8988T (cell line): ENCODE results near the gene COBL.
A peak's percentile ranks its signal among the peaks of the same experiment; 100 is the strongest.

Experiments
- DNase-seq: peaks from one replicate; pipeline ENCODE4 v3.0.0; 2011

The COBL gene

DNA sequence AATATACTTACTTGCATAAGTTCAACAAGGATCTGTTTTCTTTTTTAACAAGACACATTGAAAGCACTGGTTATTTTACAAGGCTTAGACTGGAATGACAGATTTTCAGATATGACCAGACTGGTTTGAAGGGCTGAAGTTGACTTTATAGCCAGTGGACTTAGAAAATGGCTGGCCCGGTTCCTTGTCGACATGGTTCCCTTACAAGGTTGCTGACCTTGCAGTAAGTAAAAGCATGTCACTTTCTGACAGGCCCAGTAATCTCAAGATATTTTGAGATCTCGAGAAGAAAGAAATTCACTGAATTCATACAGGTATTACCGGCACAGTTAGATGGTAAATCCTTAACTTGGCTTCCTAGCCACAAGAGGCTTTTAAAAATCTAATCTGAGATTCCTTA is 136.5 kb downstream of the COBL start:
- DNase-seq = no peak

DNA sequence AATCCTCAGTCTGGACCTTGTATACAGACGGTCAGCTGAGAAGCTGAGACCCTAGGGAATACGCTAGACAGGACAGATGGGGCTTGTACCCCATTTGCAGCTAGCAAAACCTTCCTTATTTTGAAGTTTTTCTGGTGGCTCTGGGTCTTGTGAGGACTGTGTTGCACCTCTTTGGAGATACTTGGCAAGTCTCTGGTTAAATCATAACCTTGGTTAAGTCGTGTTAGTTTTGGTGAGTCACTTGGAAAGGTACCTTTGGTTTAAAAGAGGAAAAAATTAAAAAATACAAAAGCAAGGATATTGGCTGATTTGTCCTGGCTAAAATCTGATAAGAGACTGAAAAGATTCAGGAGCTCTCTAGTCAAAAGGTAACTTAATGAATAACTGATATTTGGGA is 140.6 kb downstream of the COBL start:
- no peak for DNase-seq

DNA sequence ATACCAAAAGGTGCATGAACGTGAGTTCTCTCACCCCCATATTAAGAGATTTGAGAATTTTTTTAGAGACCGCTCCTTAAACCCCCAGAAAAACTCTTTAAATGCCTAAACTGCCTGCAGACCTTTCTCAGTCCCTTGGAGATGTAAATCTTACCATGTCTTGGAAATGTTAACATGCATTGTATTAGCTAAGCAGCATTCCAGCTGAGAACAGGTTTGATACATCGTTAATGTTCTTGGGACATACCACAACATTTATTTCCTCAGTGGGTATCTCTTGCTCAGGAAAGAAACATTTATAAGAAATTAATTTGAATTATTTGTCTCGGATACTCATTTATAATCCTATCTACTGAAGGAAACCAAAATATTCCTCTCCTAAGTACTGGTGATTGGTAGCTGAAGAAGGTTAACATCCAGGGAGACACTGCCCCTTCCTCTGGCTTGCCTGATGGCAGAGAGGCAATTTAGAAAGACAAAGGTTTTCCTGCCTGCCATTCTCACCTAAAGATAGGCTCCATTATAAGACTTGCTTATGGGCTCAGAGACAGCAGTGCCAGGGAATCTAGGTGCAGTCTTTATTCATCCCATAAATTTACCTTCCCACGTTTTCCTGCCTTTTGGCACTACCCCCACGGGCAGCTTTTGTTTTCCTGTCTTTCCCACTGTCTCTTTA is 141.2 kb downstream of the COBL start:
- DNase-seq = no peak

DNA sequence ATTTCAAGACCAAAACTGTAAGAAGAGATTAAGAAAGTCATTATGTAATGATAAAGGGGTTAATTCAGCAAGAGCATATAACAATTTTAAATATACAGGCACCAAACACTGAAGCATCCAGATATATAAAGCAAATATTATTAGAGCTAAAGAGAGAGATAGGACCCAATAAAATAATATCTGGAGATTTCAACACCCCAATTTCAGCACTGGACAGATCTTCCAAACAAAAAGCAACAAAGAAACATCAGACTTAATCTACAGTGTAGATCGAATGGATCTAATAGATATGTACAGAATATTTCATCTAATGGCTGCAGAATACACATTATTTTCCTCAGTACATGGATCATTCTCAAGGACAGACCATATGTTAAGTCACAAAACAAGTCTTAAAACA is 151.3 kb downstream of the COBL start:
- DNase-seq = no peak

DNA sequence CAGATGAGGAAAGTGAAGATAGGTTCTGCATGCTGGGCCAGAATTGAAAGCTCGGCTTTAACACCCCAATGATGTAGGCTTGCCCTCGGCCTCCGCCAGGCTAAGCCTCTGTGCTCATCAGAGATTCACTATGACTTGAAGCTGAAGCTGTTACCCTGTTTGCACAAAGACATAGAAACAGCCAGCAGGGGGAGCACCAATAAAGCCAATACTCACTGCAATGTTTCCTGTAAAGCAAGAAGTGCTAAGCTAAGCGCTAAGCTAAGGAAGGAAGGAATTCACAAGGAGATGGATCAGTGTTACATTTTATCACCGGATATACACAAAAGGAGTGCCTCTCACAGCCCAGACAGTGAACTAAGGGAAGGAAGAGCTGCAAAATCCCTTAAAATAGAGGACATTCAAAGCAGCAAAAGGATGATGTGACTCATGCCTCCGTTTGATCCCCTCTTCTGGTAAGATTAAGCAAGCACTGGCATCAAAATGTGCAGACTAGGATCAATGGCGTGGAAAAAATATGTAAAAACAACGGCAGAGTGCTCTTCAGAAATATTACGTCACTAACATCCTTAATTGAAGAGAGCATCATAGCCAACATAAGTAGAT is 153.8 kb downstream of the COBL start:
- DNase-seq = no peak

DNA sequence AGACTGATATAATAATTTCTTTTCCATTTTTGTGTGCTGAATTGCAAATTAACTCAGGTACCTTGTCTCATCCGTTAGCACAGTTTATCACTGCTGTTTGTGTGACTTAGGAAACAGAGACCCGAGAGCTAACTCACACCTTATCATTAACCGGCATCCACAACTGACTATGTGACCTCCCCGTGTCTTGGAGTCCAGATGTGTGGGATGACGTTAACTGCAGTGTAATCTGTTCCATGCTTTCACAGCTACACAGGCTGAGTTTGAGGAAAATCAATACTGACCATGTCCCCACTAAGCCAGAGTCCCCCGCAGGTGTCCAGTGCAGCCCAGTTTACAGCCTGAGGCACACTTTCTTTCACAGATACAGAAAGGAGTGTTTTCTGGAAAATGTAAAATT is 154.7 kb downstream of the COBL start:
- no peak for DNase-seq

DNA sequence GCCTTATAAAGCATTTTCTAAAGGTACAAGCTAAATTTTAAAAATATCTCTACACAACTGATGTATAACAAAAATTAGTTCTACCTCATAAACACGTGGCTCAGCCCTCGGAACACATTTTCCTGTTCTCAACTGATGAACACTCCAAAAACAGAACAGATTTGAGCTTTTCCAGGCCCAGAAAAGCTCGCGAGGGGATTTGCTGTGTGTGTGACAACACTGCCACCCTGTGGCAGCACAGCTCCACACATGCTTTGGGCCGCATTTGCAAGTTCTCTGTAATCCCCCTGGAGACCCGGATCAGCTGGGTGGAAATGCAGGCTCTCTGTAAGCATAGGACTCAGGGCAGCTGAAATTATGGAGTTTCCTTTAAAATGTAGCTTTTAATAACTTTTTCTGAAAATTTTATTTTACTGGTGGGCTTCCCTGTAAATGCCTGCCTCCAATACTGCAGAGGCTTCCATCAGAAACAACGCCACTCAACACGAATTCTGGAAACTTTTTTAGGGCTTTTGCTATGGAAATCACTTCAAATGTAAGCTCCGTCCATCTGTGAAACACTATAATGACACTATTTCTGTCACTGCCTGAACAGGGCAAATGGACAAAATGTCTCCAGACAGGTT is 155.5 kb downstream of the COBL start:
- peak; percentile 29 for DNase-seq

DNA sequence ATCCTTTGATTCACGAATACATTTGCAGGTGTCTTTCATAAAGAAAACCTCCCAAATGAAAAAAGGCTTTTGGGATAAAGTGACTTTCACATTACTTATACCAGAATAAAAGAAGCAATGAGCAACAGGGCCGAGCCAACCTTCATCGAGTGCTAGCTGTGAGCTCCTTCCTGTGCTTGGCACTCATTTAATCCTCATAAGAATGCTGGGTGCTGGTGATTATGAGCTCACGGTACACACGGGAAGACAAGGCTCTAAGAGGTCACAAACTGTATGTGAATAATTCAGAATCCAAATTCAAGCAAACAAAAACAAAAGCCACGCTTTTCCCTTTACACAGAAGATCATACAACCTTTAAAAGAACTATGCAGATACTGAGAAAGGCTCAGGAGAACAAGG is 156.2 kb downstream of the COBL start:
- DNase-seq = no peak

DNA sequence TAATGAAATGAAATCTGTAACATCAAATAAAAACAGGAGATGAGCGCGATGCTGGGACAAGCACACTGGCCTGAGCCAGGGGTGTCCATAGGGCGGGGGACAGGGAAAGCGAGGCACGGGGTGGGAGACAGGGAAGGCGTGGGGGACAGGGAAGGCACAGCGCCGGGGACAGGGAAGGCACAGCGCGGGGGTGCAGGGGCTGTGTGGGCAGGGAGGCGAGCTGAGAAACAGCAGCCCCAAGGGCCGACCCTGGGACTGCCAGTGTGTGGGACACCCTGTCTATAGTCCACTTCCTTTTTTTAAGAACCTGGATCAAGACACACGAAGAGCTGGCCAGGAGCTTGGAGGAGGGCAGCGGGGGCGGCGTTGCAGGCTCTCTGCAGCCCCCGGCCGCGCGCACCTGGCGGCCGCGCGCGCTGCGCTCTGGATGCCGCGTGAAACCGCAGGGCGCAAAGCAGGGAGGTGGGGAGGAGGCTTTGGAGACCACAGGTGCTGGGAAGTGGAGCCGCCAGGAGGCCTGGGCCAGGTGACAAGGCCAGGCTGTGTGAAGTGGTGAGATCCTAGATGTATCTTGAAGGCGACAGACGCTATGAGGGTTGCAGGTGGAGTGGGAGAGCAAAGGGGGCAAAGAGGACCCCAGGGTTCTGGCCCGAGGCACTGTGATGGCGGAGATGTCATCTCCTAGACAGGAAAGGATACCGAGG is 157.7 kb downstream of the COBL start:
- DNase-seq = no peak

DNA sequence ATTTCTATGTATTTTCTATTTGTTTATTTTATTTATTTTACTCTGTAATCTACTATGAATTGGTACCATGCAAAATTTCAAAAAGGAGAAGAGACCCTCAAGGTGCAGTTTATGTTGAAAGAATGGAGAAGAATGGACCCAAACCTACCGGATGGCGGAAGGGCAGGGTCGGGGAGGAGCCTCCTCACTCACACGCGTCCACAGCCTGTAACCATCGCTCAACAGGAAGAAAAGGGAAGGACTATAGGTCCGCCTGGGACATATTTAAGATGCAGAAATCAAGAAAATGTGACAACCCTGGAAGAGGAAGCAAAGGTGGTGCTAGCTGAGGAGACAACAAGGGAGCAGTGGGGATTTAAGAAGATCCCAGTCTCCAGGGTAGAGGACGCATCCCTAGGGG is 158.4 kb downstream of the COBL start:
- DNase-seq = no peak

DNA sequence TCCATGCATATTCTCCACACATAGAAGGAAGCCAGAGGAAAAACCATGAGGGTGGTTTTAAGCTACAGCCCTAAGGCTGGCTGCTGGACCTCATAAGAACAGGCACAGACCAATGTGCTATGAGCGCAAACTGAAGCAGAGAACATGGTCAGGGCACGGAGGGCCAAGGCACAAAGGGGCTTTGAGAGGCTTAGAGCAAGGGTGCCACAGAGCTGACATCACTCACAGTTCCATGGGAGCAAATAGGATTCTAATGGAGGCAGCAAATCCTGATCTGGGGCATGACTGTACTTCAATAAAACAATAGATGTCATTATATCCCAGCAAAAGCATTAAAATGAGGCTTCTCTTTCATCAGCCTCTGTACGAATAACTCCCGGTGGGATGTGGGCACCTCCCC is 162.4 kb downstream of the COBL start:
- DNase-seq = no peak

DNA sequence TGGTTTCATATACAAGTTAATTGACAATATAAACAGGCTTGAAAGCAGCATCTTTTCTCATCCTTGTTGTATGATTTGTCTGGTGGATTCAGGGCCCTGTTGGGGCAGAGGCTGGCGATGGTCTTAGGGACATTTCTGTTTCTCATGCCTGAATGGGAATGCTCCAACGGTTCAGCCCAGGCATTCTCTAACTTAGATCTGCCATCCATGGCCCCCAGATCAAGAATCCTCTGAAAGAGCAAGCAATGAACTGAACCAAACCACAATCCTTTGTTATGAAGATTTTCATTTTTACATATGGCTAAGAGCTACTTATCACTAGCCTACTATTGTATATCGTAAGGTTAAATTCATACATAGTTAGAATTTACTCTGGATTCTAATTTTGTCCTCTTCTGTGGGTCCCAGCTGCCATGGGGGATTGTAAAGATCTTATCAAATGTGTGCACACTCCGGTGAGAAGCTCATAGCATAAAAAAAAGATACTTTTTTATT is 163.9 kb downstream of the COBL start:
- no peak for DNase-seq

DNA sequence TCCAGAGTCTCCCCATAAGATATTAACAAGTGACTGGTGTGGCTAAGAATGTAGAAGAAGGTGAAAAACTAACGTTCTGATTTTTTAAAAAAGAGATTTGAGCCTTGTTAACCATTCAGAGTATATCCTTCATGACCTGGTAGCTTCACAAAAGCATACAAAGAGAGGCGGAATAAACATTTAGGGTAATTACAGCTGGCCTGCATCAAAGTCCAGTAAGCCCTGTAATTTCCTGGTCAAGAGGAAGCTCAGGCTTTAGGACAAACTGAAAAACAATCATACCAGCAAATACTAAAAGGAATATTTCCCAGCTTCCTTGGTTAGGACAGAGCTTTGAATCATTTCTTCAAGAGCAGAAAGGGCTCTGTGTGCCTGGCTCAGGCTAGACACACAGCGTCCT is 165.2 kb downstream of the COBL start:
- no peak for DNase-seq

DNA sequence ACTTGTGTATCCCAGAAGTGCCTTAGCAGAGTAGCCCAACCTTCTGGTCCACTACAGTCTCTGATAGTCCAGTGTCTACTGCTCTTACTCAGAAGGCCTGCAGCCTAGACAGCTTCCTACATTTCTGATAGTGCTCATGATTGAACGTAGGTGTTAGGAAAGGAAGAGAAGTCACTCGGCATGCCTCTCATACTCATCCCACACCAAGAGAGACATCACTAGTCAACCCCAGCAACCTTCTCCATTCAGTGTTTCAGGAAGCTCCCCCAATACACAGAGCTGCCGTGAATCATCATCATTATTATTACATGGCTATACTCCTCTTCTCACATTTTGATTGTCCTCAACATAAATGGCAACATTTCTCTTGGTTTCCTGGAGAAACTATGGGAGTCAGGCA is 166.4 kb downstream of the COBL start:
- no peak for DNase-seq

DNA sequence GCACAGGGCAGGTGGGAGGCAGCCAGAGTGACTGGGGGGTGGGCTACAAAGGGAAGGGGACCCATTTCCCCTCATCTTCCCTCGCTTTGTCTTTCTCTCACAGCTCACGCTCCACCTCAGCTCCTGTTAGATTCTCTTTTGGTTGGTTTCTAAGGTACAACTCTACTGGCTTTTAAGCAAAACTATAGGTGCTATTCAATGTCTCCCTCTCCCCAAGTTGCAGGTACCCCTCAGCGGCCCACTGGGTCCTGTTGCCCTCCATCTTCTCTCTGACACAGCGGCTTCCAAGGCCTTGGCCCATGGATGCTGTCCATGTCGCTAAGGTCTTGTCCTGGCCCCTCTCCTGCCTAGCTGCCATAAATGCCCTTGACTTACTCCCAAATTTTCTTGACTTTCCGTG is 168.4 kb downstream of the COBL start:
- no peak for DNase-seq

DNA sequence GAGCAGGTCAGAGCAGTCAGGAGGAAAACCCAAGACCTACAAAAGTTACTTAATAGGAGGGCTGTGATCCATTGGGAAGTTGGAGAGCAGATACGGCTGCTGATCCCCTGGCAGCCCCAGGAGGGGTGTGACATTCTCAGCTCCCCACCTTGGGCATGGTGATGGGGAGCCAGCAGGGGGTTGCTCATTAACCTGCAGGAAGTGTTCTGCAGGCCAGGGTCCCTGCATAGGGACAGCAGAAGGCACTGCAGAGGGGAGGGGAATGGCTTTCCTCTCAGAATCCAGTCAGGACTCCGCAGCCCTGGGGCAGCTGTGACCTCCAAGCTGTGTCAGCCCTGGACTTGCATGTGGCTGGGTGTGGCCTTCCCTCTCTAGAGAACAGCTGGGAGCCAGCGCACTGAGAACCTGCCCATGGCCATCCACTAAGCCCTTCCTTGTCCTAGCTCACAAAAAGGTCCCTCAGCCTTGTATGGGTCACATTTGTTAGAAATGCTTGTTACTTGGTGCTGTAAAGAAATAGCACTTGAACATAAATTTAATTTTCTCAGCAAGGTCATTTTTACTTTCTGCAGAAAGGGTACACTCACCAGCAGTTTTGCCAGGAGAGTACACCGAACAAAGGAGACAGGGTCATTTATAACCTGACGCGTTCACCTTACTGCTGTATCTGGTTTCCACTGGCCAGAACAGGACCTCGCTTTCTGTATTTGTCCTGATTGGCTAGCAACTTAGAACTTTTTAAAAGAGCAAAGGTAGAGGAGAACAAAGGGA is 169.6 kb downstream of the COBL start:
- DNase-seq = no peak

DNA sequence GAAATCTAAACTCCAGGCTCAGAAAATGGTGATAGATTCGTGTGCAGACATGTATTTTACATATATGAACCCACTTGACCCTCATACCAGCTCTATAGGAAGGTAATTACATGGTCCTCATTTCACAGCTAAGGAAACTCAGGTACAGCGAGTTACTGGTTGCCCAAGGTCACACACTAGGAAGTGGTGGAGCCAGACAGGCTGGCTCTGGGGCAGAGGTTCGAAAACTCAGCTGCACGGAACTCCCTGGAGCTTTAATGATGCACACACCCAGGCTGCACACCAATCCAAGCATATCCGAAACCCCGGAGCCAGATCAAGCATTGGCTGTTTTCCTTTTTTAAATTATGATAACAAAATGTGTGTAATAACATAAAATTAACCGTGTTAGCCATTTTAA is 172.4 kb downstream of the COBL start:
- no peak for DNase-seq

DNA sequence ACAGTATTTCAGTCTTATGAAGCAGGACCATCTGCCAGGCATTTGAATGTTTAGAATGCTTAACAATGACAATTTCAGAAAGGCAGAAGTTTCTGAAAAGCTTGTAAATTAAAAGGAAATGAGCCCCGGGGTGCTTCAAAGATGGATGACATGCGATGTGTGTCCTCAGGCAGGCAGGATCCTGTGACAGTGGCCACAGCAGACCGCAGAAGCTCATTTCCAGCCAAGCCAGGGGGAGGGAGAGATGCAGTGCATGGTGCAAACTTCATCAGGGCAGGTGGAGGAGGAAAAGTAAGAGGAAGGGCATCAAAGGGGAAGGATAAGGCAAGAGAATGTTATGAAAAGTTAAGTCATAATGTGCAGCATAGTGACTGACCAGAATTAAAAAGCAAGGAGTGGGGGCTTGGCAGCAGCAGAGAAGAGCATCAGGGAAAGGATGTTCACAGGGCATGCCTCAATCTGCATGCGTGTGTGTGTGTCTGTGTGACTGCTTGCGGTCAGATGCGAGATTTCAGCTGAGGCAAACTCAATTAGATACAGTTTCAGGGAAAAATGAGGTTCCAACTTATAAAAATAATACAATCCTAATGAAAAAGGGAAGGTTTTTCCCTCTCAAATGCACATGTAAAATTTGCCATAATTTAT is 173.7 kb downstream of the COBL start:
- no peak for DNase-seq

DNA sequence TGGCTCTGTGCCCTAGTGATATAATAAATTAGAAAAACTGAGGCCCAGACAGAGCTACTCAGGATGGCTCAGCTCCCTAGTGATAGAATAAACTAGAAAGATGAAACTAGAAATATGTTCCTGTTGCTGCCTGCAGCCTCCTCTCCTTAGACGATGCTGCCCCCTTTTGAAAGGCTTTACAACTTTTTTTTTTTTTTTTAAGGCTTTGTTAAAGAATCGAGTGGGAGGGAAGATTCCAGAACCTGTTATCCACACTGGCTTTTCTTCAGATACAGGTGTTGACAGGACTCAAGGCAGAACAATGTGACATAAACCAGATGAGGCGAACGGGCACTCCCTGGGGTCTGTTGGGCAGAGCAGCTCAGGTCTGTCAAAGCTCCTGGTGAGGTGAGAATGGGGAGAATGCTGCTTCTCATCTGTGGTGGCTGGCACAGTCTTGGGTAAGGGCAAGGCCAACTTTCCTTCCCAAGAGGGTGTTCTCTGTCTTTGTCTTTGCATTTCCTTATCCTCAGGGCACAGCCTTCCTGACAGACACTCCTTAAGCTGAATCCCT is 175.1 kb downstream of the COBL start:
- DNase-seq = no peak

DNA sequence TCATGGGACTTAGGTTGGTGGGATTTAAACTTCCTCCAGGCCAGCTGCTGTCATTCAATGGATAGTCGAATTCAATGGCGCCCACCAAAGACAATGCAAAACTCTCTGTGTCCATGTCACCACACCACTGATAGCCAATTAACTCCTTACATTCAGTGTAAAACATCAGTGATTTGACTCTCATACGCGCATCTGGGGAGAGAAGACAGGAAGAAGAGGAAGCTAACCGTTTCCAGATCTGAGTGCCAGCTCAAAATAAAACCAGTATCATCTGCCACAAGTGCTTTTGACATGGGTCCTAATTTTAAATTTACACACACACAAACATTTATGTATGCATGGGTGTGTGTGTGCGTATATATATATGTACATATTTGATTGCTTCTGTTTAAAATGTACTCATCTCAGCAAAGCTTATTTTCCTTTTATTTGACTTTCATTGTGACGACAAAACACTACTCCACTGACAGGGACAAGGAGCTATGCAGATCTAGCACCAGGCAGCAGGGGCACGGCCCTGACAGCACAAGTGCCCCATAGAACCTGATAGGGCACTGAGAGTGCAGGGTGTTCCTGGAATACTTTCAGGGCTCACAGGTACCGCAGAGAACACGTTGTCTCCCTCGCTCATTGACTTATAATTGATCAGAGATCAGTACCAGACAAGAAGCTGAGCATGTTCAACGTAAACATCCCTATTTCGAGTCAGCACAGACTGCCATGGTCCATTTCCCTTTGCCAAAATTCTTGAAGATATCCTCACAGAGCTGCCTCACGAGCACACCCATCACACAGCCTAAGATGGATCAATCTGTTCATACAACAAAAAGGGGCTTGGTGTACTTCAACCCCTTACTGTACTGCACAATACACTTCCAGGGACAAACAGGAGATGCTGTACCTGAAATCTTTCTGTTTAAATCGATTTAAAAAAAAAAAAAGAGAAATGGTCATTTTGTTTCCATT is 176.1 kb downstream of the COBL start:
- DNase-seq = no peak

DNA sequence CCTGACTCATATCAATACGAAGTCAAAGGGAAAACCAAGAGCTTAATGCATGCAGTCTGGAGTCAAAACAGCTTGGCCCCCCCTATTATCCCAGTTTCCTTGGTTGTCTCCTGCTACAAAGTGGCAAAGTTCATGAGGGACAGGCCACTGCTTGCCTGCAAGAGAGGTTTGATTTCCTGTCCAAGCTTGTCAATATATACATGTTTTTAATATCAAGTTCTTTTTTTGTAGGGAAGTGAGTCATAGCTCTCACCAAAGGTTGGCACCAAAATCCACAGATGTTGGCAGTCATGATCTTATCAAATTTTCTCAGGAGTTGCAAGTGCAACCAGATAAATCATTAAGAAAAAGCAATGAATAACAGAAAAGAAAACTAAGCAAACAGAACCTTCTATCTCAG is 176.8 kb downstream of the COBL start:
- DNase-seq = no peak
